ENCODE results near the gene KRT4. TPM values are rescaled to one million over a fixed set of nuclear protein-coding genes. Genes with fewer than 3 reads are reported as not detected.

KRT4 gene
- total RNA-seq, 4 donors from 2014 or later, result 3.5 to 227 (median 10.8) TPM

- TF ChIP-seq CTCF (IDR thresholded peaks at IDR 0.05) (no peak), EP300 (IDR thresholded peaks at IDR 0.05) (no peak), POLR2AphosphoS5 (IDR thresholded peaks at IDR 0.05) (no peak), POLR2A (IDR thresholded peaks at IDR 0.05) (no peak)
- peaks cover 10% of the 10 kb centered on the region for H3K27me3 ChIP-seq
- no peaks in the 10 kb centered on the region for H3K4me1 ChIP-seq
- 23 to 77% methylated on average over 3 of the region's 3 CpGs for WGBS, 2 donors (ENCODE audit: low coverage in 1 of 2)
- no peak overlapping the region for H3K4me3 ChIP-seq
- H3K36me3 ChIP-seq, result no peaks in the 10 kb centered on the region
- no peak overlapping the region for H3K27ac ChIP-seq
- no peak for ATAC-seq
- H3K9me3 ChIP-seq, result peaks cover 0 to 3% (median 0%) of the 10 kb centered on the region in 3 donors
Observed at GRCh38 chr12:52767427-52767826, 46.5 kb downstream of the KRT4 start.

DNA sequence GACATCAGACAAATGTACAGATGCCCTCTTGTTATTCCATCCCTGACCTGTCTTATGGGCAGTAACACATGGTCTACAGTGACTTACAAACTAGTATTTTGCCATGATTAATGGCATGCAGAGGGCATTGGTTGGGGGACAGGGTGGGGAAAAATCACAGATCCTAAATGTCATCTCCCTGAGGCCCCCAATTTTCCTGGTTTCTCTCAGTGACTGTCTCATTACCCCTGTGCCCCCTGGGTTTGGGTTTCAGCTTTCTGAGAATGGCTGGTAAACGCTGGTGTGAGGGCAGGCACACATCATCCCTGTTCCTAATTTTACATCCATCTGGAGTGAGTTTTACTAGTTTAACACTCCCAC lies 46.9 kb downstream of the KRT4 start:
- Histone ChIP-seq H3K36me3 (no peaks in the 10 kb centered on the region), H3K4me1 (no peaks in the 10 kb centered on the region), H3K27ac (no peak overlapping the region), H3K4me3 (no peak overlapping the region), H3K9me3 (peaks cover 0 to 7% (median 0%) of the 10 kb centered on the region in 3 donors), H3K27me3 (peaks cover 10% of the 10 kb centered on the region)
- no peak for ATAC-seq
- TF ChIP-seq EP300 (IDR thresholded peaks at IDR 0.05) (no peak), POLR2AphosphoS5 (IDR thresholded peaks at IDR 0.05) (no peak), POLR2A (IDR thresholded peaks at IDR 0.05) (no peak), CTCF (IDR thresholded peaks at IDR 0.05) (no peak)
- 67 to 83% methylated on average over 1 of the region's 1 CpG for WGBS, 2 donors (ENCODE audit: low coverage in 1 of 2)

GRCh38 chr12:52766351-52767019 lies 47.4 kb downstream of the KRT4 start:
- Histone ChIP-seq H3K27me3 (peaks cover 10% of the 10 kb centered on the region), H3K4me3 (no peak overlapping the region), H3K9me3 (peaks cover 0 to 12% (median 0%) of the 10 kb centered on the region in 3 donors), H3K4me1 (no peaks in the 10 kb centered on the region), H3K36me3 (no peaks in the 10 kb centered on the region), H3K27ac (no peak overlapping the region)
- ATAC-seq, result no peak
- 89 to 96% methylated on average over 4 of the region's 5 CpGs for WGBS, 2 donors (ENCODE audit: low coverage in 1 of 2)
- no peak for TF ChIP-seq CTCF (IDR thresholded peaks at IDR 0.05)

GRCh38 chr12:52765702-52766101 lies 48.2 kb downstream of the KRT4 start:
- no peak for ATAC-seq
- no peaks in the 10 kb centered on the region for H3K36me3 ChIP-seq
- H3K9me3 ChIP-seq, result peaks cover 0 to 20% (median 0%) of the 10 kb centered on the region in 3 donors
- H3K27ac ChIP-seq, result no peak overlapping the region
- H3K4me3 ChIP-seq, result no peak overlapping the region
- 64 to 100% methylated on average over 1 of the region's 1 CpG for WGBS, 2 donors (ENCODE audit: low coverage in 1 of 2)
- peaks cover 10% of the 10 kb centered on the region for H3K27me3 ChIP-seq
- H3K4me1 ChIP-seq, result no peaks in the 10 kb centered on the region
- no peak for TF ChIP-seq EP300 (IDR thresholded peaks at IDR 0.05)
- TF ChIP-seq POLR2AphosphoS5 (IDR thresholded peaks at IDR 0.05), result no peak
- no peak for TF ChIP-seq POLR2A (IDR thresholded peaks at IDR 0.05)
- TF ChIP-seq CTCF (IDR thresholded peaks at IDR 0.05), result no peak

GRCh38 chr12:52763991-52764390 lies 49.9 kb downstream of the KRT4 start:
- Histone ChIP-seq H3K27me3 (peaks cover 6% of the 10 kb centered on the region), H3K4me3 (no peak overlapping the region), H3K27ac (no peak overlapping the region), H3K4me1 (no peaks in the 10 kb centered on the region), H3K9me3 (peaks cover 0 to 37% (median 0%) of the 10 kb centered on the region in 3 donors), H3K36me3 (no peaks in the 10 kb centered on the region)
- ATAC-seq, result no peak
- 50 to 69% methylated on average over 1 to 2 of the region's 2 CpGs for WGBS, 2 donors (ENCODE audit: low coverage in 1 of 2)
- no peak for TF ChIP-seq POLR2A (IDR thresholded peaks at IDR 0.05)
- no peak for TF ChIP-seq EP300 (IDR thresholded peaks at IDR 0.05)
- TF ChIP-seq CTCF (IDR thresholded peaks at IDR 0.05), result no peak
- no peak for TF ChIP-seq POLR2AphosphoS5 (IDR thresholded peaks at IDR 0.05)

Measured in gastroesophageal sphincter (tissue), 4 donors.